H9 (cell line): ENCODE results near the gene RNASE9. TPM values are rescaled to one million over a fixed set of nuclear protein-coding genes. Genes with fewer than 3 reads are reported as not detected.
A peak's percentile ranks its signal among the peaks of the same experiment; 100 is the strongest.
"Not testable (repeated sequence)": the region's sequence is repeated elsewhere in the genome, so short reads cannot be mapped to it uniquely, and the experiment has no call there.

Experiments
- DNase-seq: peaks from one replicate; pipeline ENCODE4 v3.0.0-alpha.2; 2017
- H2AFZ ChIP-seq: one replicate; pipeline ENCODE4 v1.6.1; 2013; ENCODE audit warnings: mild to moderate bottlenecking, low read length, control low read depth, moderate library complexity
- H2AK5ac ChIP-seq: 2 replicates; pipeline ENCODE4 v1.6.1; 2013; ENCODE audit warnings: low read length, control low read depth, mixed read lengths; ENCODE audit not compliant: insufficient read length
- H2BK120ac ChIP-seq: one replicate; pipeline ENCODE4 v1.6.1; 2013; ENCODE audit warnings: low read depth, mild to moderate bottlenecking, low read length, control low read depth, inconsistent platforms; ENCODE audit not compliant: poor library complexity, severe bottlenecking
- H2BK12ac ChIP-seq: 2 replicates; pipeline ENCODE4 v1.6.1; 2013; ENCODE audit warnings: low read length, control low read depth, mixed read lengths, low read depth; ENCODE audit not compliant: insufficient read length
- H2BK15ac ChIP-seq: 2 replicates; pipeline ENCODE4 v1.6.1; 2013; ENCODE audit warnings: low read depth, low read length, control low read depth
- H2BK20ac ChIP-seq: one replicate; pipeline ENCODE4 v1.6.1; 2013; ENCODE audit warnings: low read depth, mild to moderate bottlenecking, low read length, control low read depth, inconsistent platforms; ENCODE audit not compliant: poor library complexity, severe bottlenecking
- H2BK5ac ChIP-seq: 2 replicates; pipeline ENCODE4 v1.6.1; 2013; ENCODE audit warnings: low read length, control low read depth, mixed read lengths; ENCODE audit not compliant: insufficient read length
- H3K14ac ChIP-seq: 2 replicates; pipeline ENCODE4 v1.6.1; 2013; ENCODE audit warnings: low read length, control low read depth; ENCODE audit not compliant: insufficient read depth
- H3K18ac ChIP-seq: 2 replicates; pipeline ENCODE4 v1.6.1; 2013; ENCODE audit warnings: low read depth, mild to moderate bottlenecking, mixed read lengths, low read length, control low read depth; ENCODE audit not compliant: insufficient read length
- H3K23ac ChIP-seq: 2 replicates; pipeline ENCODE4 v1.6.1; 2013; ENCODE audit warnings: low read length, control low read depth, mixed read lengths, low read depth; ENCODE audit not compliant: insufficient read length
- H3K23me2 ChIP-seq: 2 replicates; pipeline ENCODE4 v1.6.1; 2013; ENCODE audit warnings: low read depth, mild to moderate bottlenecking, mixed read lengths, low read length, control low read depth; ENCODE audit not compliant: insufficient read length, poor library complexity, severe bottlenecking
- H3K27ac ChIP-seq: 2 replicates; pipeline ENCODE4 v1.5.1; 2013; ENCODE audit warnings: low read length, control low read depth, mixed read lengths, low read depth; ENCODE audit not compliant: insufficient read length
- H3K27me3 ChIP-seq: 2 replicates; pipeline ENCODE4 v1.6.1; 2013; ENCODE audit warnings: low read length, control low read depth, inconsistent platforms; ENCODE audit not compliant: insufficient read depth
- H3K4ac ChIP-seq: 2 replicates; pipeline ENCODE4 v1.6.1; 2013; ENCODE audit warnings: low read depth, mild to moderate bottlenecking, control low read depth, inconsistent platforms, low read length, moderate library complexity
- H3K4me1 ChIP-seq: 2 replicates; pipeline ENCODE4 v1.6.1; 2013; ENCODE audit warnings: low read length, control low read depth, inconsistent platforms; ENCODE audit not compliant: insufficient read depth
- H3K4me2 ChIP-seq: 2 replicates; pipeline ENCODE4 v1.6.1; 2013; ENCODE audit warnings: low read length, control low read depth, mixed read lengths; ENCODE audit not compliant: insufficient read length, insufficient read depth
- H3K56ac ChIP-seq: 2 replicates; pipeline ENCODE4 v1.6.1; 2013; ENCODE audit warnings: low read depth, mild to moderate bottlenecking, mixed read lengths, low read length, control low read depth; ENCODE audit not compliant: insufficient read length
- H3K79me1 ChIP-seq: 2 replicates; pipeline ENCODE4 v1.6.1; 2013; ENCODE audit warnings: low read depth, mild to moderate bottlenecking, moderate library complexity, low read length, control low read depth, inconsistent platforms; ENCODE audit not compliant: insufficient read depth, poor library complexity, severe bottlenecking
- H3K79me2 ChIP-seq: 2 replicates; pipeline ENCODE4 v1.6.1; 2013; ENCODE audit warnings: low read length, control low read depth, inconsistent platforms; ENCODE audit not compliant: insufficient read depth
- H3K9ac ChIP-seq: 2 replicates; pipeline ENCODE4 v1.6.1; 2013; ENCODE audit warnings: low read length, control low read depth, mixed read lengths; ENCODE audit not compliant: insufficient read length; ENCODE audit errors: extremely low read depth
- H3K9me3 ChIP-seq: one replicate; pipeline ENCODE4 v1.6.1; 2013; ENCODE audit warnings: low read depth, low read length, inconsistent platforms; ENCODE audit not compliant: control insufficient read depth
- H3T11ph ChIP-seq: one replicate; pipeline ENCODE4 v1.6.1; 2013; ENCODE audit warnings: mild to moderate bottlenecking, low read length, control low read depth, inconsistent platforms
- H4K20me1 ChIP-seq: one replicate; pipeline ENCODE4 v1.6.1; 2013; ENCODE audit not compliant: control insufficient read depth, insufficient read length, insufficient read depth
- H4K5ac ChIP-seq: 2 replicates; pipeline ENCODE4 v1.6.1; 2013; ENCODE audit warnings: low read depth, mild to moderate bottlenecking, mixed read lengths, low read length, control low read depth; ENCODE audit not compliant: insufficient read length
- H4K8ac ChIP-seq: replicated peaks from 2 replicates; pipeline ENCODE4 v1.6.1; 2013; ENCODE audit warnings: low read length, control low read depth, mixed read lengths, low read depth; ENCODE audit not compliant: insufficient read length
- H4K91ac ChIP-seq: 2 replicates; pipeline ENCODE4 v1.6.1; 2013; ENCODE audit warnings: low read depth, mild to moderate bottlenecking, moderate library complexity, mixed read lengths, low read length, control low read depth; ENCODE audit not compliant: insufficient read length
- H3K27ac Mint-ChIP-seq, 3 experiments: 2 replicates in 2 of 3; 3 replicates in 1 of 3; pipeline ENCODE4 v1.8.0; 2020 to 2021; ENCODE audit warnings: mixed read lengths in 3 of 3, mild to moderate bottlenecking in 1 of 3, moderate library complexity in 1 of 3
- H3K27me3 Mint-ChIP-seq: 2 replicates; pipeline ENCODE4 v1.8.0; 2021; ENCODE audit warnings: low read depth, mild to moderate bottlenecking, moderate library complexity, mixed read lengths
- H3K36me3 Mint-ChIP-seq, 3 experiments: 2 replicates in 2 of 3; 3 replicates in 1 of 3; pipeline ENCODE4 v1.8.0; 2020 to 2021; ENCODE audit warnings: low read depth in 3 of 3, mixed read lengths in 3 of 3; ENCODE audit not compliant: insufficient read depth in 1 of 3
- H3K4me1 Mint-ChIP-seq, 2 experiments: 2 replicates each; pipeline ENCODE4 v1.8.0; 2020; ENCODE audit warnings: mixed read lengths in 2 of 2
- H3K4me3 Mint-ChIP-seq, 2 experiments: 2 replicates in 1 of 2; 3 replicates in 1 of 2; pipeline ENCODE4 v1.8.0; 2020 to 2021; ENCODE audit warnings: mild to moderate bottlenecking in 2 of 2, mixed read lengths in 2 of 2, moderate library complexity in 1 of 2
- H3K9me3 Mint-ChIP-seq, 2 experiments: 2 replicates in 1 of 2; 3 replicates in 1 of 2; pipeline ENCODE4 v1.8.0; 2020; ENCODE audit warnings: mild to moderate bottlenecking in 2 of 2, mixed read lengths in 2 of 2, moderate library complexity in 1 of 2
- WGBS: extraction: QIAGEN DNeasy Blood & Tissue Kit; methylation state at CpG from one replicate; pipeline ENCODE4 v1.1.7; 2013; ENCODE audit warnings: missing lambda C conversion rate, low lambda C conversion rate, mixed read lengths; ENCODE audit not compliant: insufficient read length; ENCODE audit errors: extremely low coverage; 5-methylcytosine and 5-hydroxymethylcytosine counted together
- total RNA-seq: library from RNA; stranded (reverse); gene quantifications from 2 replicates; pipeline ENCODE4 v1.2.1, GENCODE V29; 2021
- TF ChIP-seq, protein P1 (sequence below): fragments of 200-600 bp; sonication (generic); conservative IDR thresholded peaks from 3 replicates; pipeline ENCODE4 v1.8.0; 2021; ENCODE audit warnings: antibody characterized with exemption, mild to moderate bottlenecking

The RNASE9 gene
- total RNA-seq, 1 experiment from 2014 or later, result not detected

DNA sequence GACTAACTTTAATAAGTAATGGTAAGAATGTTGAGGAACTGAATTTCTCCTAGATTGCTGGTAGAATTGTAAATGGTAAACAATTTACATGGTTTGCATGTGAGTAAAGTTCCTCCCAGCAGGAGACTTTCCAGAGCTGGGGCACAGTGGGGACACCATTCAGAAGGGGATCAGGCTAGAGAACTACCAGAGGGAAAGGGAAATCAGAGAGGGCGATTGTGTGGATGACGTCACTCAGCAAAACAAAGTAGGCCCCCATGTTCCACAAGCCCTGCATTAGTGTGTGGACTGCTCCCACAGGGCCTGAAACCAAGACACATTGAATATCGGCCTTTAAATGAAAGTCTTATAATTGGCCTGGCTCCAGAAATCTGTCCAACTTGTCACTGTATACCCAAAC lies 17.5 kb upstream of the RNASE9 start:
- DNase-seq, result peak; percentile 83
- no peaks in the 10 kb centered on the region for H3K9me3 Mint-ChIP-seq
- H3K27ac ChIP-seq, result peak overlapping the region; percentile 71

DNA sequence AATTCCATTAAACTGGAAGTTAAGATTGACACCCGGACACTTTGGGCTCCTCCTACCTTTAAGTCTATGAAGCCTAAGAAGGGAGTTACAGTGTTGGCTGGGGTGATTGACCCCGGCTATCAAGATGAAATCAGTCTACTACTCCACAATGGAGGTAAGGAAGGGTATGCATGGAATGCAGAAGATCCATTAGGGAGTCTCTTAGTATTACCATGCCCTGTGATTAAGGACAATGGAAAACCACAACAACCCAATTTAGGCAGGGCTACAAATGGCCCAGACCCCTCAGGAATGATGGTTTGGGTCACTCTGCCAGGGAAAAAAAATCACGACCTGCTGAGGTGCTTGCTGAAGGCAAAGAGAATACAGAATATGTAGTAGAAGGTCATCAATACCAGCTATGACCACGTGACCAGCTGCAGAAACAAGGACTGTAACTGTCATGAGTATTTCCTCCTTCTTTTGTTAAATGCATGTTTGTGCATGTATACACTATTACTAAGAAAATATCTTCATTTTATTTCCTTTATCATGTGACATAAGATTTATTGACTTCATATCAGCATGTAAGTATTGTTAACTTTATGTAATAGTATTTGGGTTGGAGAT lies 11.6 kb upstream of the RNASE9 start:
- not testable (repeated sequence) for H3K18ac ChIP-seq, H3K56ac ChIP-seq, H2BK20ac ChIP-seq, H2BK12ac ChIP-seq, H3K9me3 ChIP-seq, H4K91ac ChIP-seq, H4K5ac ChIP-seq, H2BK15ac ChIP-seq, H2BK120ac ChIP-seq, H3K27me3 Mint-ChIP-seq, H2AK5ac ChIP-seq, DNase-seq, H3K4me2 ChIP-seq, H3K9ac ChIP-seq, H2BK5ac ChIP-seq, H2AFZ ChIP-seq, H3K4ac ChIP-seq, H3K27me3 ChIP-seq, H3K23ac ChIP-seq, H3K27ac ChIP-seq, H3K4me3 Mint-ChIP-seq, H3K4me1 ChIP-seq, H3T11ph ChIP-seq, H3K14ac ChIP-seq, H4K20me1 ChIP-seq, H4K8ac ChIP-seq, H3K79me1 ChIP-seq, H3K23me2 ChIP-seq, H3K79me2 ChIP-seq
- peak overlapping the region in 1 of 3 experiments; percentile 37; a peak in 1 of 7 replicates for H3K27ac Mint-ChIP-seq
- peaks cover 13 to 34% of the 10 kb centered on the region in 2 experiments for H3K9me3 Mint-ChIP-seq
- H3K4me1 Mint-ChIP-seq, result peaks cover 23 to 25% of the 10 kb centered on the region in 2 experiments
- WGBS, result no CpG with 5 or more reads among the region's 4 CpGs
- peaks cover 19 to 31% (median 29%) of the 10 kb centered on the region in 3 experiments for H3K36me3 Mint-ChIP-seq

More for the DNA sequence above, 17.5 kb upstream of the RNASE9 start:
- peak overlapping the region; percentile 87 to 96 (median 96) for H3K27ac Mint-ChIP-seq
- H3K4me3 Mint-ChIP-seq, result peak overlapping the region in 1 of 2 experiments; percentile 61; a peak in 3 of 5 replicates
- Histone ChIP-seq H3K4ac (no peak overlapping the region), H3K4me2 (no peak overlapping the region), H3K79me2 (no peaks in the 10 kb centered on the region), H2BK20ac (no peak overlapping the region), H3K9me3 (no peaks in the 10 kb centered on the region), H3K27me3 (no peaks in the 10 kb centered on the region), H3K23me2 (no peaks in the 10 kb centered on the region), H4K8ac (no peak overlapping the region), H3K4me1 (peaks cover 19% of the 10 kb centered on the region), H4K5ac (no peak overlapping the region), H4K20me1 (no peaks in the 10 kb centered on the region), H2AK5ac (no peak overlapping the region), H3K18ac (peak overlapping the region; percentile 56), H3T11ph (no peak overlapping the region), H3K14ac (peak overlapping the region; percentile 42; the same call in 1 of the 2 replicates), H2BK120ac (no peak overlapping the region), H2AFZ (no peak overlapping the region), H3K9ac (no peak overlapping the region), H2BK5ac (peak overlapping the region; percentile 1), H2BK15ac (no peak overlapping the region), H3K23ac (no peak overlapping the region), H4K91ac (no peak overlapping the region), H3K56ac (no peak overlapping the region), H2BK12ac (no peak overlapping the region), H3K79me1 (no peaks in the 10 kb centered on the region)
- H3K4me1 Mint-ChIP-seq, result peaks cover 49 to 57% of the 10 kb centered on the region in 2 experiments
- TF ChIP-seq, protein P1, sequence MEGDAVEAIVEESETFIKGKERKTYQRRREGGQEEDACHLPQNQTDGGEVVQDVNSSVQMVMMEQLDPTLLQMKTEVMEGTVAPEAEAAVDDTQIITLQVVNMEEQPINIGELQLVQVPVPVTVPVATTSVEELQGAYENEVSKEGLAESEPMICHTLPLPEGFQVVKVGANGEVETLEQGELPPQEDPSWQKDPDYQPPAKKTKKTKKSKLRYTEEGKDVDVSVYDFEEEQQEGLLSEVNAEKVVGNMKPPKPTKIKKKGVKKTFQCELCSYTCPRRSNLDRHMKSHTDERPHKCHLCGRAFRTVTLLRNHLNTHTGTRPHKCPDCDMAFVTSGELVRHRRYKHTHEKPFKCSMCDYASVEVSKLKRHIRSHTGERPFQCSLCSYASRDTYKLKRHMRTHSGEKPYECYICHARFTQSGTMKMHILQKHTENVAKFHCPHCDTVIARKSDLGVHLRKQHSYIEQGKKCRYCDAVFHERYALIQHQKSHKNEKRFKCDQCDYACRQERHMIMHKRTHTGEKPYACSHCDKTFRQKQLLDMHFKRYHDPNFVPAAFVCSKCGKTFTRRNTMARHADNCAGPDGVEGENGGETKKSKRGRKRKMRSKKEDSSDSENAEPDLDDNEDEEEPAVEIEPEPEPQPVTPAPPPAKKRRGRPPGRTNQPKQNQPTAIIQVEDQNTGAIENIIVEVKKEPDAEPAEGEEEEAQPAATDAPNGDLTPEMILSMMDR, result no peak
- no CpG with 5 or more reads among the region's 3 CpGs for WGBS
- H3K27me3 Mint-ChIP-seq, result no peaks in the 10 kb centered on the region
- peaks cover 0 to 1% (median 0%) of the 10 kb centered on the region in 3 experiments; a peak in 2 of 7 replicates for H3K36me3 Mint-ChIP-seq
